Ectodermal cell (in vitro differentiated cells): ENCODE results near the gene STX16.
"Not testable (repeated sequence)": the region's sequence is repeated elsewhere in the genome, so short reads cannot be mapped to it uniquely, and the experiment has no call there.

Source experiments
- H3K27ac ChIP-seq: 2 replicates; pipeline ENCODE4 v1.7.0; 2013; ENCODE audit warnings: mild to moderate bottlenecking, low read depth, low read length; ENCODE audit not compliant: insufficient read depth, poor library complexity, severe bottlenecking
- H3K27me3 ChIP-seq: 2 replicates; pipeline ENCODE4 v1.7.0; 2013; ENCODE audit warnings: mild to moderate bottlenecking, low read length; ENCODE audit not compliant: insufficient read depth, control insufficient read depth, poor library complexity, severe bottlenecking
- H3K36me3 ChIP-seq: one replicate; pipeline ENCODE4 v1.7.0; 2013; ENCODE audit warnings: low read length; ENCODE audit not compliant: control insufficient read depth, insufficient read depth
- H3K4me1 ChIP-seq: one replicate; pipeline ENCODE4 v1.7.0; 2013; ENCODE audit warnings: low read length; ENCODE audit not compliant: control insufficient read depth, insufficient read depth
- H3K4me3 ChIP-seq: 2 replicates; pipeline ENCODE4 v1.7.0; 2013; ENCODE audit warnings: low read depth, low read length, control low read depth; ENCODE audit not compliant: insufficient read depth
- H3K9me3 ChIP-seq: 2 replicates; pipeline ENCODE4 v1.7.0; 2013; ENCODE audit warnings: mild to moderate bottlenecking, low read length, moderate library complexity; ENCODE audit not compliant: control insufficient read depth
- WGBS, 2 experiments: methylation state at CpG; one replicate each; pipeline ENCODE4 v1.1.7; 2013; ENCODE audit warnings: missing lambda C conversion rate in 2 of 2; 5-methylcytosine and 5-hydroxymethylcytosine counted together

The STX16 gene

DNA sequence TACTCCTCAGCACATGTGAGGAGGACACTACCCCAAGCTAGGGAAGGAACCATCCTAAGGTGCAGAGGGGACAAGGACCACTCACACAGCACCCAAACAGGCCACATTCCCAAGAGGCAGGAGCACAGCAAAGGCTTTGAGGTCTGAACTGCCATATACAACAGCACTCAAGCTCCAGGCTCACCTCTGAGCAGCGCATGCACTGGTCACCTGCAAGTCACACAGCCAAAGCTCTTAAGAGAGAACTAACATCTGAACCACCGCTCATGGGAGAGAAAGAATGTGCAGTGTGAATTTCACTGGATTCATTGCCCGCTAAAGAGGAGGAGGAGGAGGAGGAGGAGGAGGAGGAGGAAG lies 72.5 kb downstream of the STX16 start:
- no peak overlapping the region for H3K4me3 ChIP-seq
- H3K27ac ChIP-seq, result no peak overlapping the region
- WGBS, 2 experiments, result 91 to 92% methylated on average over 3 of the region's 3 CpGs
- no peaks in the 10 kb centered on the region for H3K36me3 ChIP-seq
- no peaks in the 10 kb centered on the region for H3K4me1 ChIP-seq
- H3K27me3 ChIP-seq, result no peaks in the 10 kb centered on the region
- no peaks in the 10 kb centered on the region for H3K9me3 ChIP-seq

DNA sequence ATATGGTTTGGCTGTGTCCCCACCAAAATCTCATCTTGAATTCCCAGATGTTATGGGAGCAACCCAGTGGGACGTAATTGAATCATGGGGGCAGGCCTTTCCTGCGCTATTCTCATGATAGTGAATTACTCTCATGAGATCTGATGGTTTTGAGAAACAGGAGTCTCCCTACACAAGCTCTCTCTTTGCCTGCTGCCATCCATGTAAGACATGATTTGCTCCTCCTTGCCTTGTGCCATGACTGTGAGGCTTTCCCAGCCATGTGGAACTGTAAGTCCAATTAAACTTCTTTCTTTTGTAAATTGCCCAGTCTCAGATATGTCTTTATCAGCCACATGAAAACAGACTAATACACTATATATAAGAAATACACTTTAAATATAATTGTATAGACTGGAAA lies 75.1 kb downstream of the STX16 start:
- H3K9me3 ChIP-seq, H3K4me3 ChIP-seq, H3K27me3 ChIP-seq, H3K27ac ChIP-seq, H3K4me1 ChIP-seq, H3K36me3 ChIP-seq: not testable (repeated sequence)
- WGBS, 2 experiments, result 70 to 84% methylated on average over 2 of the region's 2 CpGs
